Measurements from ENCODE around the gene CAV1. TPM values are rescaled to one million over a fixed set of nuclear protein-coding genes. Genes with fewer than 3 reads are reported as not detected.
A peak's percentile ranks its signal among the peaks of the same experiment; 100 is the strongest.

The CAV1 gene
- total RNA-seq, 1 donor from 2014 or later: 300 TPM

DNA sequence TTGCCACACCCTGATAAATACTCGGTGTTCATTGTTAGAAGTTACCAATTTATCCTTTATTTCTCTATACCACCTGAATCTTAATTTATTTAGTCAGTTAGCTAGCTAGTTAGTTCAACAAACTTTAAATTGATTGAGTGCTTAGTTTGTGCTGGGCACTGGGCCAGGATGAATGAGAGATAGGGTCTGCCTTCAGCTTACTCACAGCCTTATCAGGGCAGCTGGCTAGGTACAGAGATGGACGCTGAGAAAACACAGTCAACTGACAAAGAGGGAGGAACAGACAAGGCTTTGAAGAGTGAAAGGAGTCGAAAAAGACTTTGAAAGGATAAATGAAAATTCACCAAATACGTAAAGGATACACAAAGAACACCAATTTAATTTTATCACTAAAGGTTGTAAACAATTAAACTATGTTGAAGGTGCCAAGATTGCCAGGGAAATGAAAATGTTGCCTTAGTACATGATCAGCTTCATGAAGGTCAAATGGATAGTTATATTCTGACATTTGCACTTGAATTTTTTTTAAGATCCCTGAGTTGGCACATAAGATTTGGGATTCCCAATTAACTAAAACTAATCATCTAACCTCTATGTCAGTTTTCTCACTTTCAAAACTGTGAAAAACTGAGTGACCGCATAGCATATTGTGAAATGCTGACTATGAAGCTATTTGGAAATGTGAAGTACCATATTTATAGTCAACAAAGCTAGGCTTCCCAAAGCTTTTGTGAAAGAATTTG lies 23.2 kb upstream of the CAV1 start:
- no peak for DNase-seq
- intact Hi-C loops (cut with DNase I): loop anchor here (2.0 kb wide), 1 partner anchor 147 kb away; no protein-coding TSS in a partner anchor
- peak; percentile 46 for ATAC-seq (ENCODE audit: poor library complexity)

- ATAC-seq (ENCODE audit: poor library complexity): no peak
- intact Hi-C loops (cut with DNase I): no loop called here
- no peak for DNase-seq
Measured at GRCh38 chr7:116502201-116503096, 22.4 kb upstream of the CAV1 start.

DNA sequence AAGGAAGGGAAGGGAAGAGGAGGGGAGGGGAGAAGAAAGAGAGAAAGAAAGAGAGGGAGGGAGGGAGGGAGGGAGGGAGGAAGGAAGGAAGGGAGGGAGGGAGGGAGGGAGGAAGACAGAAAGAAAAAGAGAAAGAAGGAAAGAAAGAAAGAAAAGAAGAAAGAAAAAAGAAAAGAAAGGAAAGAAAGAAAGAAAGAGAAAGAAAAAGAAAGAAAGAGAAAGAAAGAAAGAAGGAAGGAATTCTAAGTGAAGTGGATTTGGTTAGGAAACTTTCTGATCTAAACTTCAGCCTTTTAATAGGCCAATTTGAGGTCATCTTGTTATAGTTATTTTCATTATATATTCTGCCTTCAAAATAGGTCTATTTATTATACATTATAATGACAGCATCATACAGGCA lies 21.0 kb upstream of the CAV1 start:
- ATAC-seq (ENCODE audit: poor library complexity) (no peak), DNase-seq (no peak)
- intact Hi-C loops (cut with DNase I): no loop called here

DNA sequence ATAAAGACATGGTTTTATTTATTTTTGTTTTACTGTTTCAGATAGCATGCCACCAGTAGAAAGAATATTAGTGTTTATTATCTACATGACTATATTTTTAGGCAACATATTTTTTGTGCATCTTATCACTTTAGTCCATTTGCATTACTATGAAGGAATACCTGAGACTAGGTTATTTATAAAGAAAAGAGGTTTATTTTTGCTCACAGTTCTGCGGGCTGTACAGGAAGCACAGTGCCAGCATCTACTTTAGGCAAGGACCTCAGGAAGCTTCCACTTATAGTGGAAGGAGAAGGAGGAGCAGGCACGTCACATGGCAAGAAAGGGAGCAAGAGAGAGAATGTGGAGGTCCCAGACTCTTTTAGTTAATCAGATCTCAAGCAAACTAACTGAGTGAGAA lies 19.6 kb upstream of the CAV1 start:
- intact Hi-C loops (cut with DNase I): no loop called here
- DNase-seq (no peak), ATAC-seq (ENCODE audit: poor library complexity) (no peak)

DNA sequence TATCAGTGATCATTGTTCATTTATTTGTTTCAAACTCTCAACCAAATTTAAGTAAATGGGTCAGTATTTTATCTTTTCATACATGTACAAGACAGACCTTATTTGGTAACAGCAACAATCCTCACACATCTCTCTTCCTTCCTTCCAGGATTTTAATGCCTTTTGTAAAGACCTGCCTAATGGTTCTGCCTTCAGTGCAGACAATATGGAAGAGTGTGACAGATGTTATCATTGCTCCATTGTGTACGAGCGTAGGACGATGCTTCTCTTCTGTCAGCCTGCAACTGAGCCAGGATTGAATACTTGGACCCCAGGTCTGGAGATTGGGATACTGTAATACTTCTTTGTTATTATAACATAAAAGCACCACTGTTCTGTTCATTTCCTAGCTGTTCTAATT lies 19.0 kb upstream of the CAV1 start:
- intact Hi-C loops (cut with DNase I): no loop called here
- no peak for ATAC-seq (ENCODE audit: poor library complexity)
- no peak for DNase-seq

- intact Hi-C loops (cut with DNase I): no loop called here
- DNase-seq (no peak), ATAC-seq (ENCODE audit: poor library complexity) (no peak)
Measured at GRCh38 chr7:116509982-116510579, 14.8 kb upstream of the CAV1 start.

- intact Hi-C loops (cut with DNase I): no loop called here
- ATAC-seq (ENCODE audit: poor library complexity) (no peak), DNase-seq (no peak)
Measured at GRCh38 chr7:116510795-116511194, 14.0 kb upstream of the CAV1 start.

DNA sequence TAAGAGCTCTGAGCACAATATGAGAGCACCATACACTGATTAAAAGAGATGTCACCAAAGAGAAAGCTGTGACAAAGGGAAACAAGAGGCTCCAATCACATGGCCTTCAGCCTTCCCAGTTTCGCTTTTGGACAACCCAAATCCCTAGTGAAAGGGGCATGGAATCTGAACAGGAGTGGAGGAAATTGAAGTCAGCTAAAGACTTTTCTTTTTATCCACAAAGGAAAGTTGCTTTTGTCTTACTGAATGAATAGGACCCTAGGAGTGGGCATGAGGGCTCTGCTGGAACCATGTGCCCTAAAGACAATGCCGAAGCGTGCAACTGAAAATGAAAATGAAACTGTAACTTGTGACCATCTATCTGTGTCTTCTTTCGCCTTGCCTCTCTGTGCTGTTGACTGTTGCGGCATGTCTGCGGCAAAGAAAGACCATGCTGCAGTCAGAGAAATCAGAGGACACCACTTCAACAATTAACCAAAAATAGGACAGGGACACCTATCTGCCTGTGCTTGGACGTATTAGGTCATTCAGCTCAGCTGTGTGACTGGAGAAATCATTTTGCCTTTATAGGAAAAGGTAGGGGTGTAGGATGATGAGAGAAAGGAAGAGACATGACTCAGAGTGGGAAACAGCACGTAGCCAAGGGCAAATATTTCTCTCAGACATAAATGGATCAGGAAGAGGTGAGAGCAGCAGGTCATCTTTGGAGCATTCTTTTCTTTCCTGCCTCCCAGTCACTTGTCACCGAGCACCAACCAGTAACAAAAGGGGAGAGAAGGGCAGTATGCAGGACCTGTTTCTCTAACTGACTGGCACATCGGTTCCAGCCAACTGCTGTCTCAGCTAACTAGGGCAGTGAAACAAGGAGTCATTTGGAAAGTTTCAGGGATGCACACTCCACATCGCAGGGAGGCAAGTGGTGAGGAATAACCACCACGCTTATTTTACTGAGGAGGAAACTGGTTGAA lies 13.0 kb upstream of the CAV1 start:
- intact Hi-C loops (cut with DNase I): no loop called here
- DNase-seq: no peak
- peak; percentile 84 for ATAC-seq (ENCODE audit: poor library complexity)

- DNase-seq (no peak), ATAC-seq (ENCODE audit: poor library complexity) (peak; percentile 5)
- intact Hi-C loops (cut with DNase I): no loop called here
Measured at GRCh38 chr7:116512520-116513188, 12.2 kb upstream of the CAV1 start.

DNA sequence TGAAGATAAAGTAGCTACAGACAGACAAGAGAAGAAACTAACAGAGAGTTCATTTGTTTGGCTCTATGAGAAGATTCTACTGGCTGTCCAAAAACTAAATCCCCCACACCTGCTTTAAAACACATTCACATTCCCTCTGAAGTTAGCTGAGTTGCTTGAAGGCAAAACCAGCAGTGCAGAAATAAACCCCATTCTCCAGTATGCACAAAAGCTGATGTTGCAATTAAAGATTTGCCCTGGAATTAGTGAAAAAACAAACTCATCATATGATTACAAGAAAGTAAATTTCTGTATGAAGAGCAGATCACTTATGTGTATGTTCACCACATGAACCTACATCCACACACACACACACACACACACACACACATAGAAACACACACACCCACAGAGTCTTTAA lies 9.3 kb upstream of the CAV1 start:
- intact Hi-C loops (cut with DNase I): no loop called here
- ATAC-seq (ENCODE audit: poor library complexity): no peak

DNA sequence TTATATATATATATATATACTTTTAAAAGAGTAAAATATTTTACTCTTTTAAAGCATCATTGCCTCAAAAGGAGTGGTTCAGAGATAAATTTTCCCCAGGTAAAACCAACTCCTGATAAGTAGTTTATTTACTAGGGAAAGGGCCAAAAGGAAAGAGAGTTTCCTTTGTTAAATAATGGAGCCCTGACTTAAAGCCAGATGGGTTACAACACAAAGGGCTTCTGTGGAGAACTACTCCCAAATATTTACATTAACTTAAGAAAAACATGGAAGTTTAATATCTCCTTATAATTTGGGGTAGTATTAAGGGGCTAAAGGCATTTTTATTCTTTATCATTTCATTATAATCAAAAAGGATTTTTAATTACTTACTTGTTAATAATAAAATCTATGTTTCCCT lies 8.5 kb upstream of the CAV1 start:
- no peak for ATAC-seq (ENCODE audit: poor library complexity)
- intact Hi-C loops (cut with DNase I): no loop called here

More for the DNA sequence above, 9.3 kb upstream of the CAV1 start:
- no peak for DNase-seq

DNA sequence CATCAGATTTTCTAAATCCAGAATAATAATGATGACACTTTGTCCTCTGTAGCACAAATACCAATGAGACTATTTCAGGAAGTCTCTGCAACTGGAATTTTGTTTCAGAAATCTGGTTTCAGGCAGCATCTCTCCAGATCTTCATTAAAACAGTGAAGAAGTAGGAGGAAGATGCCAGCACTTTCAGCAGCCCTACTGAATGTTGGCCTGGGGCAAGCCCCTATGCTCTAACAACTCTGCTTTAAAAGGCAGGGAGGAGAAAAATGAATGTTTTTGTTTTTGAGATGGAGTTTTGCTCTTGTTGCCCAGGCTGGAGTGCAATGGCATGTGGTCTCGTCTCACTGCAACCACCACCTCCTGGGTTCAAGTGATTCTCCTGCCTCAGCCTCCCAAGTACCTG lies 7.2 kb upstream of the CAV1 start:
- intact Hi-C loops (cut with DNase I): no loop called here
- DNase-seq (no peak), ATAC-seq (ENCODE audit: poor library complexity) (no peak)

More for the DNA sequence above, 8.5 kb upstream of the CAV1 start:
- no peak for DNase-seq

DNA sequence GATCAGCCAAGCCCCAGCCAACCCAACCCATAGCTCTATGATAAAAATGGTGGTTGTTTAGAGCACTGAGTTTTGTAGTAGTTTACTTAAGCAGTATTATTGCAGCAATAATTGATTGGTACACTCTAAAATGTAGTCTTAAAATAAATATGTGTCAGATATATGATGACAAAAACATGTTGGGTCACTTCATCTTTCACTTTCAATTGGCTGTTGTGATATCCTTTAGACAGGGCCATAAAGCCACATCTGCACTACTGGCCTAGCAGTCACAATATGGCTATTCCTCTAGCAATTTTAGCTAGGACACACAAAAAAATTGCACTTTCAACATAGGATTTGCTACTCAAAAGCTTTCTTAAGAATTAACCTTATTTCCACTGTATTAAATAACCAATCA lies 5.9 kb upstream of the CAV1 start:
- intact Hi-C loops (cut with DNase I): no loop called here
- DNase-seq: no peak
- ATAC-seq (ENCODE audit: poor library complexity): no peak

- intact Hi-C loops (cut with DNase I): no loop called here
- ATAC-seq (ENCODE audit: poor library complexity): no peak
- DNase-seq: no peak
Measured at GRCh38 chr7:116521046-116521664, 3.7 kb upstream of the CAV1 start.

- DNase-seq: no peak
- intact Hi-C loops (cut with DNase I): no loop called here
- ATAC-seq (ENCODE audit: poor library complexity): no peak
Measured at GRCh38 chr7:116522247-116522646, 2.6 kb upstream of the CAV1 start.

DNA sequence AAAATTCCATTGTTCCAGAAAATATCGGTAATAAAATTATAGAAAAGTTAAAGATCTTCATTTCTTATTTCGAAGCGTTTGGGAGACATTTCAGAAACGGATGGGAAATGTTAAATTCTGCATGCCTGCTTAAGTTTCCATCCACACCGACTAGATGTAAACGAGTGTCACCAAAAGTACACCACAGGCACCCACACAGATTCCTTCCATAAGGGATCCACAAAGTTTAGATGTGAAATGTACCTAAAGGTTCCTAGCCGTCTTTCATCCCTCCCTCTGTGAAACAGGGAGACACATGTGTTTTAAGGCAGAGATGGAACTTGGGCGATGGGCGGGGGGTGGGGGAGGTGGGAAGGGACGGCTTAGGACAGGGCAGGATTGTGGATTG lies 621 bp upstream of the CAV1 start:
- intact Hi-C loops (cut with DNase I): no loop called here
- ATAC-seq (ENCODE audit: poor library complexity) (no peak), DNase-seq (no peak)

GRCh38 chr7:116525298-116525912 lies 569 bp downstream of the CAV1 start:
- DNase-seq (peak; percentile 68), ATAC-seq (ENCODE audit: poor library complexity) (peak; percentile 56)
- intact Hi-C loops (cut with DNase I): loop anchor here (5.0 kb wide), 3 partner anchors 52 to 253 kb away; no protein-coding TSS in a partner anchor
